Left ventricle myocardium inferior (tissue), 1 donor: ENCODE results near the gene POLR2A. TPM values are rescaled to one million over a fixed set of nuclear protein-coding genes. Genes with fewer than 3 reads are reported as not detected.
A peak's percentile ranks its signal among the peaks of the same experiment; 100 is the strongest.
"Not testable (repeated sequence)": the region's sequence is repeated elsewhere in the genome, so short reads cannot be mapped to it uniquely, and the experiment has no call there.

Source experiments
- DNase-seq: peaks from one replicate; pipeline ENCODE4 v3.0.0-alpha.2; 2020
- H3K27ac ChIP-seq: fragments of 200-600 bp; replicated peaks from 2 replicates; pipeline ENCODE4 v1.8.0; 2021
- H3K27me3 ChIP-seq: fragments of 200-600 bp; 2 replicates; pipeline ENCODE4 v1.8.0; 2021; ENCODE audit warnings: low read depth
- H3K36me3 ChIP-seq: fragments of 200-600 bp; 2 replicates; pipeline ENCODE4 v1.8.0; 2021
- H3K4me1 ChIP-seq: fragments of 200-600 bp; 2 replicates; pipeline ENCODE4 v1.8.0; 2021
- H3K4me3 ChIP-seq: fragments of 200-600 bp; 2 replicates; pipeline ENCODE4 v1.8.0; 2021; ENCODE audit warnings: mild to moderate bottlenecking, moderate library complexity
- H3K9me3 ChIP-seq: fragments of 200-600 bp; replicated peaks from 2 replicates; pipeline ENCODE4 v1.8.0; 2021
- CTCF ChIP-seq: fragments of 200-600 bp; IDR thresholded peaks from 2 replicates; pipeline ENCODE4 v1.8.0; 2021; ENCODE audit warnings: antibody characterized with exemption, mild to moderate bottlenecking, borderline replicate concordance
- intact Hi-C: fragments of 100-400 bp; cut with micrococcal nuclease; formaldehyde crosslinking; loops from one replicate; pipeline ENCODE4 v1.11.0; 2022
- total RNA-seq: library from RNA; stranded (reverse); fragmentation: NEBNext Ultra II Directional; extraction: Animal tissue kit (Norgen Biotek cat#: 25700); gene quantifications from one replicate; pipeline ENCODE4 v1.2.1, GENCODE V29; 2021
- donor health status: DM: no; HTN: yes; CAD: no; lungs with severe emphysema.

Gene POLR2A
- total RNA-seq, 1 donor from 2014 or later, result 38.7 TPM

DNA sequence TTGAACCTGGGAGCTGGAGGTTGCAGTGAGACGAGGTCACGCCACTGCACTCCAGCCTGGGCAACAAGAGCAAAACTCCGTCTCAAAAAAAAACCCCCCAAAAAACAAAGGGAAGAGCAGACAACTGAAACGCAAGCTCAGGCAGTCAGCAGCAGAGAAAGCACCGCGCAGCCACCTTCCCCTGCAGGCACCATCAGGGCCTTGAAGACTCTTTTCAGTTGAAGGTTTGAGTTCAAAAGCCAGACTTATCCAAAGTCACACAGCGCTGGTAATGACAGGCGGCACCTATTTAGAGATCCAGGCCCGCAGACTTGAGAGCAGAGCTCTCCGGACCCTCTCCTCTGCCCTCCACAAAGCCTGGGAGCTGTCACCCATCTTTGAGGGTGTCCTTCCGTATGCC, 15.9 kb upstream of the POLR2A start:
- peaks cover 28% of the 10 kb centered on the region for H3K36me3 ChIP-seq
- no peaks in the 10 kb centered on the region for H3K9me3 ChIP-seq
- TF ChIP-seq CTCF, result no peak
- H3K4me1 ChIP-seq, result peaks cover 76% of the 10 kb centered on the region
- no peaks in the 10 kb centered on the region for H3K27me3 ChIP-seq
- H3K27ac ChIP-seq, result peak overlapping the region; percentile 85
- DNase-seq, result no peak
- H3K4me3 ChIP-seq, result no peak overlapping the region
- intact Hi-C loops, result no loop called here

- DNase-seq, result no peak
- Histone ChIP-seq H3K4me1 (peaks cover 82% of the 10 kb centered on the region), H3K9me3 (no peaks in the 10 kb centered on the region), H3K4me3 (no peak overlapping the region), H3K36me3 (peaks cover 22% of the 10 kb centered on the region), H3K27me3 (no peaks in the 10 kb centered on the region), H3K27ac (peak overlapping the region; percentile 85)
- no peak for TF ChIP-seq CTCF
- intact Hi-C loops, result no loop called here
Observed at GRCh38 chr17:7468804-7469389, 15.3 kb upstream of the POLR2A start.

- H3K4me3 ChIP-seq, H3K27me3 ChIP-seq, DNase-seq, intact Hi-C loops, H3K9me3 ChIP-seq: not testable (repeated sequence)
- Histone ChIP-seq H3K27ac (peak overlapping the region; percentile 85), H3K36me3 (peaks cover 15% of the 10 kb centered on the region), H3K4me1 (peaks cover 92% of the 10 kb centered on the region)
Observed at GRCh38 chr17:7469843-7470242, 14.3 kb upstream of the POLR2A start.

DNA sequence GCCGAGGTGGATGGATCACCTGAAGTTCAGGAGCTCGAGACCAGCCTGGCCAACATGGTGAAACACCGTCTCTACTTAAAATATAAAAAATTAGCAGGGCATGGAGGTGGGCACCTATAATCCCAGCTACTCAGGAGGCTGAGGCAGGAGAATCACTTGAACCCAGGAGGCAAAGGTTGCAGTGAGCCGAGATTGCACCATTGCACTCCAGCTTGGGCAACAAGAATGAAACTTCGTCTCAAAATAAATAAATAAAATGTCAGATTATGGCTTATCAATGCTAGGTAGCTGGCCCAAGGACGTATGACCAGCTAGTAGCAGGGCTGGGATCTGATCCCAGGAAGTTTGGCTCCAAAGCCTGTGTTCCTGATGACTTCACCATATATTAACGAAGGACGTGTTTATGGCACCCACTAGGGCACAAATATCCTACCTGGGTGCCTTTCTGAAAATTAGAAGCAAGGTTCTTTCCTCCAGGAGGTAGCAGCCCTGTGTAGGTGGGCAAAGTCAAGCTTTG, 13.7 kb upstream of the POLR2A start:
- H3K36me3 ChIP-seq, DNase-seq, intact Hi-C loops, H3K27me3 ChIP-seq, H3K4me3 ChIP-seq, H3K9me3 ChIP-seq: not testable (repeated sequence)
- peaks cover 95% of the 10 kb centered on the region for H3K4me1 ChIP-seq
- H3K27ac ChIP-seq, result peak overlapping the region; percentile 51

GRCh38 chr17:7471729-7472128, 12.4 kb upstream of the POLR2A start:
- H3K36me3 ChIP-seq, result no peaks in the 10 kb centered on the region
- intact Hi-C loops, result no loop called here
- peaks cover 95% of the 10 kb centered on the region for H3K4me1 ChIP-seq
- H3K4me3 ChIP-seq, result no peak overlapping the region
- H3K27me3 ChIP-seq, result no peaks in the 10 kb centered on the region
- no peak for TF ChIP-seq CTCF
- no peak for DNase-seq
- H3K27ac ChIP-seq, result peak overlapping the region; percentile 41
- H3K9me3 ChIP-seq, result no peaks in the 10 kb centered on the region

DNA sequence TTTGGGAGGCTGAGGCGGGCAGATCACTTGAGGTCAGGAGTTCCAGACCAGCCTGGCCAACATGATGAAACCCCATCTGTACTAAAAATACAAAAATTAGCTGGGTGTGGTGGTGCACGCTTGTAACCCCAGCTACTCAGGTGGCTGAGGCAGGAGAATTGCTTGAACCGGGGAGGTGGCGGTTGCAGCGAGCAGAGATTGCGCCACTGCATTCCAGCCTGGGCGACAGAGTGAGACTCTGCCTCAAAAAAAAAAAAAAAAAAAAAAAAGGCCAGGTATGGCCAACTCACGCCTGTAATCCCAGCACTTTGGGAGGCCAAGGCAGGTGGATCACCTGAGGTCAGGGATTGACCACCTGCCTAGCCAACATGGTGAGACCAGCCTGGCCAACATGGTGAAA, 9.4 kb upstream of the POLR2A start:
- H3K9me3 ChIP-seq, intact Hi-C loops, H3K4me3 ChIP-seq, H3K36me3 ChIP-seq, DNase-seq, H3K27me3 ChIP-seq: not testable (repeated sequence)
- peaks cover 94% of the 10 kb centered on the region for H3K4me1 ChIP-seq
- H3K27ac ChIP-seq, result peak overlapping the region; percentile 100

DNA sequence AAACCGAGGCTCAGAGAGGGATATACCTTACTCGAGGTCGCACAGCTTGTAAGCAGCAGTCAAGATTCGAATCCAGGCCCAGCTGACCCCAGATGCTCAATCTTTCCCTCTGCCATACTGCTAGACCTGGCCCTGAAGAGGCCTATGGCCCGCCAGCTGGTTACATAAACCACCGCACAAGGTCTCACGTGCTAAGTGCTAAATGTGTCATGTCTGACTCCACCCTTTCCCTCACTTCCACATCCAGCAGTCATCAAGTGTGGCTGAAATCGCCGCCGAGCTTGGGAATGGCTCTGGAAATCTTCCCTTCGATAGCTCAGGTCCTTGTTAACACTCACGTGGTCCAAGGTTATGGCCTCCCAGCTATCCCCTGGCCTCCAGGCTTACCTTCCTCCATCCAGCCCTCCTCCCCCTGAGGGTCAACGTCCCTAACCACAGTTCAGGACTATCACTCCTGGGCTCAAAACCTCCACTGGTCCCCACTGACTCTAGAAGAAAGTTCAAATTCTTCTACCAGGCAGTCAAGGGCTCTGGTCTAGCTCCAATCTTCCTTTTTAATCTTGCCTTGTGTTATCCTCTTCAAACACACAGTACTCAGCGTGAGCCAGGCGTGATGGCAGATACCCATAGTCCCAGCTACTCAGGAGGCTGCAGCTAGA, 8.3 kb upstream of the POLR2A start:
- Histone ChIP-seq H3K9me3 (no peaks in the 10 kb centered on the region), H3K36me3 (no peaks in the 10 kb centered on the region), H3K4me1 (peaks cover 94% of the 10 kb centered on the region), H3K4me3 (peak overlapping the region; percentile 100), H3K27me3 (no peaks in the 10 kb centered on the region), H3K27ac (peak overlapping the region; percentile 100)
- no peak for TF ChIP-seq CTCF
- peak; percentile 61 for DNase-seq
- intact Hi-C loops, result no loop called here
